PFSK-1 (cell line): ENCODE results near the gene DDT.

Experiments
- FOXP2 ChIP-seq: optimal IDR thresholded peaks from 2 replicates; pipeline ENCODE3; 2011; ENCODE audit warnings: borderline replicate concordance, control low read depth, inconsistent platforms; ENCODE audit not compliant: insufficient read depth; ENCODE audit errors: extremely low read length, extremely low read depth
- POLR2AphosphoS5 ChIP-seq: IDR thresholded peaks from 2 replicates; pipeline ENCODE4 v1.6.1; 2012; ENCODE audit warnings: low read depth, mild to moderate bottlenecking, control low read depth, low read length, moderate library complexity
- TAF1 ChIP-seq: IDR thresholded peaks from 2 replicates; pipeline ENCODE4 v1.6.1; 2012; ENCODE audit warnings: low read length, control low read depth, borderline replicate concordance; ENCODE audit not compliant: insufficient read depth
- TF ChIP-seq, protein P1 (sequence below), 2 experiments: IDR thresholded peaks; 2 replicates each; pipeline versions ENCODE4 v1.6.1 to v1.8.0; 2011 to 2012; ENCODE audit warnings: low read depth in 2 of 2, low read length in 2 of 2, control low read depth in 1 of 2, inconsistent platforms in 1 of 2, mild to moderate bottlenecking in 1 of 2, moderate library complexity in 1 of 2; ENCODE audit not compliant: insufficient read depth in 1 of 2

DNA sequence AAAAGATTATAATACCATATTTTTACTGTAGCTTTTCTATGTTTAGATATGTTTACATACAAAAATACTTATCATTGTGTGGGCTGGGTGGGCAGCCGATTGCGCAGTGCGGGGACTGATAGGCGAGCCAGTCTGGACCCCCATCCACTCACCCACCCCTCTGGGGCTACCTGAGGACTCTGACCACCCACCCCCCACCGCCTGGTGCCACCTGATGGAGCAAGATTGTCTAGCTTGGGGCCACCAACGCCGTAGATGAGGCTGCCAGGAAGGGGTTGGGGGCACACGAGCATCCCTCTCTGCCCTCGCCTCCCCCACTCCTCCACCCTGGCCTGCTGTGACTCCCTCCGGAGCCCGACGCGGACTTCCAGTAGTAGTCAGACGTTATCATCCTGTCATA lies 47.7 kb downstream of the DDT start:
- TF ChIP-seq FOXP2 = no peak
- no peak for TF ChIP-seq POLR2AphosphoS5
- TF ChIP-seq, protein P1, sequence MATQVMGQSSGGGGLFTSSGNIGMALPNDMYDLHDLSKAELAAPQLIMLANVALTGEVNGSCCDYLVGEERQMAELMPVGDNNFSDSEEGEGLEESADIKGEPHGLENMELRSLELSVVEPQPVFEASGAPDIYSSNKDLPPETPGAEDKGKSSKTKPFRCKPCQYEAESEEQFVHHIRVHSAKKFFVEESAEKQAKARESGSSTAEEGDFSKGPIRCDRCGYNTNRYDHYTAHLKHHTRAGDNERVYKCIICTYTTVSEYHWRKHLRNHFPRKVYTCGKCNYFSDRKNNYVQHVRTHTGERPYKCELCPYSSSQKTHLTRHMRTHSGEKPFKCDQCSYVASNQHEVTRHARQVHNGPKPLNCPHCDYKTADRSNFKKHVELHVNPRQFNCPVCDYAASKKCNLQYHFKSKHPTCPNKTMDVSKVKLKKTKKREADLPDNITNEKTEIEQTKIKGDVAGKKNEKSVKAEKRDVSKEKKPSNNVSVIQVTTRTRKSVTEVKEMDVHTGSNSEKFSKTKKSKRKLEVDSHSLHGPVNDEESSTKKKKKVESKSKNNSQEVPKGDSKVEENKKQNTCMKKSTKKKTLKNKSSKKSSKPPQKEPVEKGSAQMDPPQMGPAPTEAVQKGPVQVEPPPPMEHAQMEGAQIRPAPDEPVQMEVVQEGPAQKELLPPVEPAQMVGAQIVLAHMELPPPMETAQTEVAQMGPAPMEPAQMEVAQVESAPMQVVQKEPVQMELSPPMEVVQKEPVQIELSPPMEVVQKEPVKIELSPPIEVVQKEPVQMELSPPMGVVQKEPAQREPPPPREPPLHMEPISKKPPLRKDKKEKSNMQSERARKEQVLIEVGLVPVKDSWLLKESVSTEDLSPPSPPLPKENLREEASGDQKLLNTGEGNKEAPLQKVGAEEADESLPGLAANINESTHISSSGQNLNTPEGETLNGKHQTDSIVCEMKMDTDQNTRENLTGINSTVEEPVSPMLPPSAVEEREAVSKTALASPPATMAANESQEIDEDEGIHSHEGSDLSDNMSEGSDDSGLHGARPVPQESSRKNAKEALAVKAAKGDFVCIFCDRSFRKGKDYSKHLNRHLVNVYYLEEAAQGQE (IDR thresholded peaks at IDR 0.05; ENCODE audit: insufficient read depth in 1 of 2, low read depth in 2 of 2, low read length in 2 of 2) = no peak
- TF ChIP-seq TAF1 = no peak
